Loucy (cell line): Measurements from ENCODE around the gene FRAS1.

Experiments used
- H2AFZ ChIP-seq: fragments of 200-600 bp; sonication (generic); 2 replicates; pipeline ENCODE4 v1.6.0; 2016; ENCODE audit warnings: antibody characterized with exemption, mild to moderate bottlenecking, low read length, moderate library complexity
- H3F3A ChIP-seq: fragments of 200-600 bp; 2 replicates; pipeline ENCODE4 v1.6.0; 2016; ENCODE audit warnings: antibody characterized with exemption, low read depth, mild to moderate bottlenecking
- H3K27me3 ChIP-seq: fragments of 200-600 bp; sonication (generic); 2 replicates; pipeline ENCODE4 v1.6.1; 2014; ENCODE audit warnings: low read length, mild to moderate bottlenecking; ENCODE audit not compliant: insufficient read depth, poor library complexity, severe bottlenecking
- H3K36me3 ChIP-seq: fragments of 200-600 bp; sonication (generic); 2 replicates; pipeline ENCODE4 v1.6.1; 2016; ENCODE audit warnings: low read length; ENCODE audit not compliant: insufficient read depth
- H3K4me1 ChIP-seq: fragments of 200-600 bp; sonication (generic); 2 replicates; pipeline ENCODE4 v1.5.1; 2014; ENCODE audit warnings: low read length, mild to moderate bottlenecking; ENCODE audit not compliant: insufficient read depth, poor library complexity, severe bottlenecking
- H3K4me2 ChIP-seq: fragments of 200-600 bp; sonication (generic); 2 replicates; pipeline ENCODE4 v1.6.0; 2014; ENCODE audit warnings: antibody characterized with exemption, low read length, low read depth, mild to moderate bottlenecking; ENCODE audit not compliant: poor library complexity, severe bottlenecking
- H3K4me3 ChIP-seq: fragments of 200-600 bp; sonication (generic); 2 replicates; pipeline ENCODE4 v1.5.1; 2014; ENCODE audit warnings: low read length, mild to moderate bottlenecking, mixed read lengths; ENCODE audit not compliant: poor library complexity, severe bottlenecking
- H3K79me2 ChIP-seq: fragments of 200-600 bp; sonication (generic); 2 replicates; pipeline ENCODE4 v1.6.1; 2014; ENCODE audit warnings: low read length; ENCODE audit not compliant: insufficient read depth
- H3K9ac ChIP-seq: fragments of 200-600 bp; sonication (generic); 2 replicates; pipeline ENCODE4 v1.6.0; 2014; ENCODE audit warnings: mild to moderate bottlenecking, low read depth, low read length, moderate library complexity; ENCODE audit not compliant: poor library complexity, severe bottlenecking
- H3K9me2 ChIP-seq: fragments of 200-600 bp; sonication (generic); replicated peaks from 2 replicates; pipeline ENCODE4 v1.6.1; 2016; ENCODE audit warnings: low read depth, low read length, mixed read lengths
- H3K9me3 ChIP-seq: fragments of 200-600 bp; sonication (generic); 2 replicates; pipeline ENCODE4 v1.6.1; 2014; ENCODE audit warnings: mild to moderate bottlenecking, antibody characterized with exemption, low read length, low read depth; ENCODE audit not compliant: insufficient read depth
- H4K20me1 ChIP-seq: fragments of 200-600 bp; sonication (generic); 2 replicates; pipeline ENCODE4 v1.6.0; 2014; ENCODE audit warnings: antibody characterized with exemption, low read length, mild to moderate bottlenecking; ENCODE audit not compliant: insufficient read depth, poor library complexity, severe bottlenecking
- EZH2phosphoT487 ChIP-seq: fragments of 200-600 bp; IDR thresholded peaks from 2 replicates; pipeline ENCODE4 v1.6.1; 2018; ENCODE audit warnings: antibody characterized with exemption, mild to moderate bottlenecking, moderate library complexity, borderline replicate concordance
- TF ChIP-seq, protein P1 (sequence below): fragments of 200-600 bp; sonication (generic); conservative IDR thresholded peaks from 2 replicates; pipeline ENCODE4 v1.5.1; 2014; ENCODE audit warnings: mild to moderate bottlenecking, antibody characterized with exemption, low read length

The FRAS1 gene

DNA sequence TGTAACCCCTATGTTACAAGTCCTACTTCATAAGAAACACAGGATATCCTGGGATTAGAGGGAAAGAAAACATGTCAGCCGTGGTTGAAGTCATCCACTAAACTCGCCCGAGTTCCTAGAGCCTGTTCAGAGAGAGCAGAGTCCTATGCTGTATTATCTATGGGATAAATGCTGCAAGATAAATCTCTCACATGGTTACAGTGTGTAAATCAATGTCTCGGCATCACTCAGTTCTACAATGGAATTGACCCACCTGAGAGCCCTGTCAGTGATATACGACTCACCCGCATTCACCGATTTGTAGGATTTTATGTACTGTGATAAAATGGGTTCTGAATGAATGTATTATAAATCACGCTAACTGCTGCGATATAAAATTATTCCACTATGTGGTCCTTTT lies 366.7 kb downstream of the FRAS1 start:
- Histone ChIP-seq H3K9ac (no peak overlapping the region), H3K79me2 (no peaks in the 10 kb centered on the region), H3K9me3 (no peaks in the 10 kb centered on the region), H3K4me3 (no peak overlapping the region), H3K4me2 (no peak overlapping the region), H3K27me3 (no peaks in the 10 kb centered on the region), H2AFZ (no peak overlapping the region), H3K9me2 (no peaks in the 10 kb centered on the region), H4K20me1 (no peaks in the 10 kb centered on the region), H3K36me3 (no peaks in the 10 kb centered on the region), H3K4me1 (no peaks in the 10 kb centered on the region), H3F3A (no peaks in the 10 kb centered on the region)
- no peak for TF ChIP-seq EZH2phosphoT487
- TF ChIP-seq, protein P1, sequence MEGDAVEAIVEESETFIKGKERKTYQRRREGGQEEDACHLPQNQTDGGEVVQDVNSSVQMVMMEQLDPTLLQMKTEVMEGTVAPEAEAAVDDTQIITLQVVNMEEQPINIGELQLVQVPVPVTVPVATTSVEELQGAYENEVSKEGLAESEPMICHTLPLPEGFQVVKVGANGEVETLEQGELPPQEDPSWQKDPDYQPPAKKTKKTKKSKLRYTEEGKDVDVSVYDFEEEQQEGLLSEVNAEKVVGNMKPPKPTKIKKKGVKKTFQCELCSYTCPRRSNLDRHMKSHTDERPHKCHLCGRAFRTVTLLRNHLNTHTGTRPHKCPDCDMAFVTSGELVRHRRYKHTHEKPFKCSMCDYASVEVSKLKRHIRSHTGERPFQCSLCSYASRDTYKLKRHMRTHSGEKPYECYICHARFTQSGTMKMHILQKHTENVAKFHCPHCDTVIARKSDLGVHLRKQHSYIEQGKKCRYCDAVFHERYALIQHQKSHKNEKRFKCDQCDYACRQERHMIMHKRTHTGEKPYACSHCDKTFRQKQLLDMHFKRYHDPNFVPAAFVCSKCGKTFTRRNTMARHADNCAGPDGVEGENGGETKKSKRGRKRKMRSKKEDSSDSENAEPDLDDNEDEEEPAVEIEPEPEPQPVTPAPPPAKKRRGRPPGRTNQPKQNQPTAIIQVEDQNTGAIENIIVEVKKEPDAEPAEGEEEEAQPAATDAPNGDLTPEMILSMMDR = no peak

DNA sequence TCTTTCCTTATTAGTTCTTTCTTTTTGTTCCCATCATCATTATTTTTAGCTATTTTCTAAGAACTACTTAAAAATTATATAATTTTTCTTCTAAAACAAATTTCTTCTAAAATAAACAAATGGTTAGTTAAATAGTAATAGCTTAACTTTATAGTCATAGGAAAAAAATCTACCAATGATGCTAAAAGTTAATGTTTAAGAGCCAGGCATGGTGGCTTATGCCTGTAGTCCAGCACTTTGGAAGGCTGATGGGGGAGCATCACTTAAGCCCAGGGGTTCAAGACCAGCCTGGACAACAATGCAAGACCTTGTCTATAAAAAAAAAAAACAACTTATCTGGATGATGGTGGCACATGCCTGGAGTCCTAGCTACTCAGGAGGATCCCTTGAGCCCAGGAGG lies 367.3 kb downstream of the FRAS1 start:
- no peak overlapping the region for H3K4me2 ChIP-seq
- no peak overlapping the region for H3K9ac ChIP-seq
- TF ChIP-seq EZH2phosphoT487 = no peak
- TF ChIP-seq, protein P1 = no peak
- no peaks in the 10 kb centered on the region for H3K79me2 ChIP-seq
- no peaks in the 10 kb centered on the region for H3K36me3 ChIP-seq
- H3F3A ChIP-seq = no peaks in the 10 kb centered on the region
- H3K9me2 ChIP-seq = no peaks in the 10 kb centered on the region
- no peaks in the 10 kb centered on the region for H4K20me1 ChIP-seq
- H3K4me1 ChIP-seq = no peaks in the 10 kb centered on the region
- H3K4me3 ChIP-seq = no peak overlapping the region
- H3K27me3 ChIP-seq = no peaks in the 10 kb centered on the region
- no peak overlapping the region for H2AFZ ChIP-seq
- no peaks in the 10 kb centered on the region for H3K9me3 ChIP-seq

DNA sequence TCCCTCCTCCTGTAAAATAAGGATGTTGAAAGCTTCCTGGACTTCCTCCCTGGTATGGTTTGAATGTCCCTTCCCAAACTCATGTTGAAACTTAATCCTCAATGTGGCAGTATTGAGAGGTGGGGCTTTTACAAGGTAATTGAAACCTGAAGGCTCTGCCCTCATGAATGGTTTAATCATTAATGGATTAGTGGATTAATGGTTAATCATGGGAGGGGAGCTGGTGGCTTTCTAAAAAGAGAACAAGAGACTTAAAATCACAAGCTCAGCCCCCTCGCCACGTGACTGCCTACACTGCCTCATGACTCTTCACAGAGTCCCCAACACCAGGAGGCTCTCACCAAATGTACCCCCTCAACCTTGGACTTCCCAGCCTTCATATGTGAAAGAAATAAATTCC lies 369.8 kb downstream of the FRAS1 start:
- H3K36me3 ChIP-seq = no peaks in the 10 kb centered on the region
- H3K4me3 ChIP-seq = no peak overlapping the region
- no peak overlapping the region for H3K9ac ChIP-seq
- H3K27me3 ChIP-seq = no peaks in the 10 kb centered on the region
- TF ChIP-seq, protein P1 = no peak
- no peak for TF ChIP-seq EZH2phosphoT487
- no peaks in the 10 kb centered on the region for H3F3A ChIP-seq
- H3K9me3 ChIP-seq = no peaks in the 10 kb centered on the region
- H4K20me1 ChIP-seq = no peaks in the 10 kb centered on the region
- H2AFZ ChIP-seq = no peak overlapping the region
- H3K4me1 ChIP-seq = no peaks in the 10 kb centered on the region
- H3K9me2 ChIP-seq = no peaks in the 10 kb centered on the region
- no peaks in the 10 kb centered on the region for H3K79me2 ChIP-seq
- H3K4me2 ChIP-seq = no peak overlapping the region
